ENCODE results near the gene NOL3.

NOL3 gene

GRCh38 chr16:67155295-67156142, 14.8 kb upstream of the NOL3 start:
- DNase-seq: peak; percentile 26

GRCh38 chr16:67156143-67156844, 14.0 kb upstream of the NOL3 start:
- DNase-seq: no peak

- DNase-seq: no peak
These were observed 13.1 kb upstream of the NOL3 start for GRCh38 chr16:67157106-67157748.

- DNase-seq: no peak
These were observed 12.3 kb upstream of the NOL3 start for GRCh38 chr16:67157892-67158635.

- DNase-seq: no peak
These were observed 11.4 kb upstream of the NOL3 start for GRCh38 chr16:67158637-67159600.

DNA sequence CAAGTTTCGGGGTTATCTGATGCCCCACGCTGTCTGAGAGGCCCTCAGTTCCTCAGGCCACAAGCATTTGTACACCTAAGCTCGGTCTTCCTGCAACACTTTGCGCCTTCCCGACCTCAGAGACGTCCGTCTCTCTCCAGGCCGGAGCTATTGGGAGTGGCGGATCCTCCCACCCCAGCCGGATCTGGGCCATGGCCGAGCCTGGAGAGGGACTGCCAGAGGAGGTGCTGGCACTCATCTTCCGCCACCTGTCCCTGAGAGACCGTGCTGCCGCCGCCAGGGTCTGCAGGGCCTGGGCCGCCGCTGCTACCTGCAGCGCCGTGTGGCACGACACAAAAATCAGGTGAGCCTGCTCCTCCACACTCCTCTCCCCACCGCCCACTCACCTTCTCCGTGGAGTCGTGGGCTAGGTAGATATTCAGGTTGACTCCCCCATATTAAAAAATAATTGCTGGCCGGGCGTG, 8.7 kb upstream of the NOL3 start:
- DNase-seq: no peak

DNA sequence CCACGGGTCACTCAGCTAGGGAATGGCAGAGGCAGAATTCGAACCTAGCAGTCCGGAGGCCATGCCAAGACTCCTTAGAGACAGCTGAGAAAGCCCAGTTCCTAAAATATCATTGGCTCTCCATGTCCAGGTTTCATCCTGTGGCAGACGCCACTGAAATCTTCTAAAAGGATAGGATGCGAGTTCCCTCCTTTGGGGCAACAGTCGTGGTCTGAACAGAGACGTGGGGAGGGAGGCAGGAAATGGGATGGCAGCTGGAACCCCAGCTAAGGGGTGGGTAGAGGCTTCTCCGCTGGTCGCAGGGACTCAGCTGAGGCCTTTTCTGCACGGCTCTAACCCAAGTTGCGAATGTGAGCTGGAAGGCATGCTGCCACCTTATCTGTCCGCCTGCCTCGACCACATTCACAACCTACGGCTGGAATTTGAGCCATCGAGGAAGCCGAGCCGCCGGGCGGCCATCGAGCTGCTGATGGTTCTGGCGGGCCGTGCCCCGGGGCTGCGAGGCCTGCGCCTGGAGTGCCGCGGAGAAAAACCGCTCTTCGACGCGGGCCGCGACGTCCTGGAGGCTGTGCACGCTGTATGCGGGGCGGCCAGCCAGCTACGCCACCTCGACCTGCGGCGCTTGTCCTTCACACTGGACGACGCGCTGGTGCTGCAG, 7.7 kb upstream of the NOL3 start:
- DNase-seq: no peak

DNA sequence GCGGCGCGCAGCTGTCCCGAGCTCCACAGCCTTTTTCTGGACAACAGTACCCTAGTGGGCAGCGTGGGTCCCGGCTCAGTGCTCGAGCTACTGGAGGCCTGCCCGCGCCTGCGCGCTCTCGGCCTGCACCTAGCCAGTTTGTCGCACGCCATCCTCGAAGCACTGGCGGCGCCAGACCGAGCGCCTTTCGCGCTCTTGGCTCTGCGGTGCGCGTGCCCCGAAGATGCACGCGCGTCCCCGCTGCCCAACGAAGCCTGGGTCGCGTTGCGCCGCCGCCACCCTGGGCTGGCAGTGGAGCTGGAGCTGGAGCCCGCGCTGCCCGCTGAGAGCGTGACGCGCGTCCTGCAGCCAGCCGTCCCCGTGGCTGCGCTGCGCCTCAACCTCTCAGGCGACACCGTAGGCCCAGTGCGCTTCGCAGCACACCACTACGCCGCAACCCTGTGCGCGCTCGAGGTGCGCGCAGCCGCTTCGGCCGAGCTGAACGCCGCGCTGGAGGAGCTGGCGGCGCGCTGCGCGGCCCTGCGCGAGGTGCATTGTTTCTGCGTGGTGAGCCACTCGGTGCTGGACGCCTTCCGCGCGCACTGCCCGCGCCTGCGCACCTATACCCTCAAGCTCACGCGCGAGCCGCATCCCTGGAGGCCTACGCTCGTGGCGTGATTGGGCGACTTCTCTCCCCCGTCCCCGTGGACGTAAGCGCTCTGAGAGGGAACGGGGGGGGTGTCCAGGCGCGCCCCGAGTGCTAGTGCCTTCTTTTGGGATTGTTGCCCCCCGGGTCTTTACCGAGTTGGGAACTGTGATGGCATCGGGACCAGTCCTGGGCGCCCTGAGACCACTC, 7.0 kb upstream of the NOL3 start:
- no peak for DNase-seq

GRCh38 chr16:67163999-67164558, 6.3 kb upstream of the NOL3 start:
- DNase-seq: no peak

DNA sequence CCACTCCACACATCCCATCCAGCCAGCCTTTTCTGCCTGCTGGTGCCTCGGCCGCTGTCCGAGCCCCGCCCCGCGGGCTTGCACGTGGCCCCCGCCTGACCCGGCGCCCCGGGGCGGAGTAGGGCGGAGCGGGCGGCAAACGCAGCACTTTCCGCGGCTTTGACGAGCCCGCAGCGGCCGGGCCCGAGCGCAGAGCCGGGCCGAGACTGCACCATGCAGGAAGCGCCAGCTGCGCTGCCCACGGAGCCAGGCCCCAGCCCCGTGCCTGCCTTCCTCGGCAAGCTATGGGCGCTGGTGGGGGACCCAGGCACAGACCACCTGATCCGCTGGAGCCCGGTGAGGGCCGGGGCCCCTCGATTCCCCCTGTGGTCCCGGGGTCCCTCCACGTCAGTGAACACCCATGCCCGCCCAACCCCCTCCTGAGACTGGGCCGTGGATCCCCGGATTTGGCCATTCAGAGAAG, 5.7 kb upstream of the NOL3 start, which contains the start of gene HSF4:
Gene HSF4, plus strand, starts transcription at position 147 of the 463 bp plus-strand sequence. Its CDS starts 67 bp downstream, at position 214.
- DNase-seq: no peak

- no peak for DNase-seq
These were observed 4.9 kb upstream of the NOL3 start for GRCh38 chr16:67165121-67166078.

GRCh38 chr16:67166110-67166547, 4.2 kb upstream of the NOL3 start:
- DNase-seq: no peak

- DNase-seq: no peak
These were observed 3.7 kb upstream of the NOL3 start for GRCh38 chr16:67166598-67167168.

GRCh38 chr16:67167588-67167987, 2.8 kb upstream of the NOL3 start:
- DNase-seq: no peak

DNA sequence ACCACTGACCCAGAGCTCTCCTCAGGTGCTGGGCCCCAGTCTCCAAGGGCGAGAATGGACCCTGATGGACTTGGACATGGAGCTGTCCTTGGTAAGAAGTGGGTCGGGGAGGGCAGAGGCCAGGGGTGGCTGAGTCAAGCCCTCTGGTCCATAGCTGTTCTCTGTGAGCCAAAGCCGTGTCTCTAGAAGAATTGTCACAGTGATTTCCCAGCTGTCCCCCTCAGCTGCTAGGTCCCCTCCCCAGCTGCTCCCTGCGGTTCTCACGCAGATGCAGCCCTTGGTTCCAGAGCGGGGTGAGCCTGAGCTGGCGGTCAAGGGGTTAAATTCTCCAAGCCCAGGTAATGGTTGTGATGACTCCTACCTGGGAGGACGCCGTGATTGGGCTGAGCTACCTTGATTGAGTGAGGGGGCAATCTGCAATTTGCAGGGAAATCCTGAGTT, 1.3 kb upstream of the NOL3 start:
- no peak for DNase-seq

DNA sequence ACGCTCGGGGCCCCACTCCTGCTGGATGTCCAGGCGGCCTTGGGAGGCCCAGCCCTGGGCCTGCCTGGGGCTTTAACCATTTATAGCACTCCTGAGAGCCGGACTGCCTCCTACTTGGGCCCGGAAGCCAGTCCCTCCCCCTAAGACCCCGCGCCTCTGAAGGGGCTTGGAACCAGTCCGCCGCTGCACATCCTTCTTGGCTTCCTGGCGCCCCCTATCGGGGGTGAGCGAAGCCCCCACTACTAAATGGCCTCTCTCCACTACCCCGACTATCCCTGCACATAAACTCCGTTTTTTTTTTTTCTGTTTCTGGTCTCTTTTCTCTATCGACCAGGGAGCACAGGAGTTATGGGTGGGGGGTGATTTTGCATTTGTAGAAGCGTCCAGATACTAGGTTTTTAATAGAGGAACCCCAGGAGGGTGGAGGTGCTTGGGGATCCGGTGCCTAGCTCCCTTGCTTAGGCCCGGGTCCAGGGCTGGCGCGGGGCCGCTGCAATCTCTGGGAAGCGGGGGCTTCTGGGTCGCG, 633 bp upstream of the NOL3 start:
- DNase-seq: no peak

GRCh38 chr16:67170949-67171649, 761 bp downstream of the NOL3 start:
- no peak for DNase-seq

Measured in GDM1 (cell line).